SK-N-SH treated with all-trans-retinoic acid at 6 μM for 48 hours (cell line): Measurements from ENCODE around the gene PRTFDC1.

Experiments used
- ATAC-seq: fragments of 200-7000 bp; cut with Tn5 transposase; 3 replicates; pipeline ENCODE4 v1.9.1; 2020; ENCODE audit warnings: mild to moderate bottlenecking, moderate library complexity
- ARNTL ChIP-seq: fragments of 450-650 bp; formaldehyde crosslinking; IDR thresholded peaks from 2 replicates; pipeline ENCODE4 v1.5.0; 2020; ENCODE audit warnings: low read depth, mild to moderate bottlenecking, moderate library complexity, borderline replicate concordance
- BACH2 ChIP-seq: fragments of 250-450 bp; sonication (Bioruptor Pico); IDR thresholded peaks from 2 replicates; pipeline ENCODE4 v1.9.0; 2021; ENCODE audit warnings: mild to moderate bottlenecking, borderline replicate concordance
- CSDC2 ChIP-seq: fragments of 250-450 bp; sonication (Bioruptor Pico); IDR thresholded peaks from 2 replicates; pipeline ENCODE4 v1.5.0; 2020; ENCODE audit warnings: mild to moderate bottlenecking, moderate library complexity
- ESRRG ChIP-seq: fragments of 250-450 bp; sonication (Bioruptor Pico); IDR thresholded peaks from 2 replicates; pipeline ENCODE4 v1.6.1; 2021; ENCODE audit warnings: mild to moderate bottlenecking
- ISL1 ChIP-seq: fragments of 250-450 bp; sonication (Bioruptor Pico); IDR thresholded peaks from 2 replicates; pipeline ENCODE4 v2.1.2; 2022; ENCODE audit warnings: mild to moderate bottlenecking, moderate library complexity
- OSR1 ChIP-seq: fragments of 250-450 bp; sonication (Bioruptor Pico); IDR thresholded peaks from 2 replicates; pipeline ENCODE4 v1.8.0; 2022; ENCODE audit warnings: moderate library complexity, mild to moderate bottlenecking, inconsistent platforms
- PPARA ChIP-seq: fragments of 250-450 bp; sonication (Bioruptor Pico); IDR thresholded peaks from 2 replicates; pipeline ENCODE4 v1.5.0; 2020; ENCODE audit warnings: mild to moderate bottlenecking, borderline replicate concordance
- RARB ChIP-seq: fragments of 250-450 bp; sonication (Bioruptor Pico); IDR thresholded peaks from 2 replicates; pipeline ENCODE4 v1.8.0; 2021; ENCODE audit warnings: mild to moderate bottlenecking, moderate library complexity
- TCF4 ChIP-seq: fragments of 250-450 bp; sonication (Bioruptor Pico); IDR thresholded peaks from 2 replicates; pipeline ENCODE4 v1.8.0; 2021; ENCODE audit warnings: mild to moderate bottlenecking, moderate library complexity, borderline replicate concordance
- TOX ChIP-seq: fragments of 250-450 bp; sonication (Bioruptor Pico); IDR thresholded peaks from 2 replicates; pipeline ENCODE4 v1.8.0; 2021; ENCODE audit warnings: mild to moderate bottlenecking, moderate library complexity, borderline replicate concordance
- ZC3H10 ChIP-seq: fragments of 250-450 bp; sonication (Bioruptor Pico); IDR thresholded peaks from 2 replicates; pipeline ENCODE4 v1.5.1; 2021; ENCODE audit warnings: mild to moderate bottlenecking, moderate library complexity
- ZFP3 ChIP-seq: fragments of 250-450 bp; sonication (Bioruptor Pico); IDR thresholded peaks from 2 replicates; pipeline ENCODE4 v1.5.0; 2020; ENCODE audit warnings: mild to moderate bottlenecking, moderate library complexity
- ZFP30 ChIP-seq: fragments of 450-650 bp; formaldehyde crosslinking; IDR thresholded peaks from 2 replicates; pipeline ENCODE4 v1.5.0; 2022; ENCODE audit warnings: mild to moderate bottlenecking, moderate library complexity
- ZNF565 ChIP-seq: fragments of 450-650 bp; formaldehyde crosslinking; conservative IDR thresholded peaks from 2 replicates; pipeline ENCODE4 v1.5.0; 2020; ENCODE audit warnings: low read depth, mild to moderate bottlenecking, moderate library complexity
- ZNF70 ChIP-seq: fragments of 450-650 bp; formaldehyde crosslinking; IDR thresholded peaks from 2 replicates; pipeline ENCODE4 v1.5.0; 2020; ENCODE audit warnings: mild to moderate bottlenecking, moderate library complexity
- ZNF8 ChIP-seq: fragments of 450-650 bp; formaldehyde crosslinking; IDR thresholded peaks from 2 replicates; pipeline ENCODE4 v1.5.0; 2020; ENCODE audit warnings: mild to moderate bottlenecking, moderate library complexity
- TF ChIP-seq, protein P1 (sequence below): fragments of 250-450 bp; sonication (Bioruptor Pico); IDR thresholded peaks from 2 replicates; pipeline ENCODE4 v1.8.0; 2021; ENCODE audit warnings: low read depth, mild to moderate bottlenecking, moderate library complexity, borderline replicate concordance
- TF ChIP-seq, protein P2 (sequence below): fragments of 250-450 bp; sonication (Bioruptor Pico); IDR thresholded peaks from 2 replicates; pipeline ENCODE4 v1.5.1; 2021; ENCODE audit warnings: mild to moderate bottlenecking, moderate library complexity
- TF ChIP-seq, protein P3 (sequence below): fragments of 250-450 bp; sonication (Bioruptor Pico); IDR thresholded peaks from 2 replicates; pipeline ENCODE4 v1.8.0; 2020; ENCODE audit warnings: mild to moderate bottlenecking, moderate library complexity, borderline replicate concordance
- TF ChIP-seq, protein P4 (sequence below): fragments of 250-450 bp; sonication (Bioruptor Pico); IDR thresholded peaks from 2 replicates; pipeline ENCODE4 v1.5.0; 2020; ENCODE audit warnings: mild to moderate bottlenecking, moderate library complexity
- TF ChIP-seq, protein P5 (sequence below): fragments of 250-450 bp; sonication (Bioruptor Pico); IDR thresholded peaks from 2 replicates; pipeline ENCODE4 v1.5.1; 2020; ENCODE audit warnings: low read depth, mild to moderate bottlenecking, moderate library complexity

The PRTFDC1 gene

DNA sequence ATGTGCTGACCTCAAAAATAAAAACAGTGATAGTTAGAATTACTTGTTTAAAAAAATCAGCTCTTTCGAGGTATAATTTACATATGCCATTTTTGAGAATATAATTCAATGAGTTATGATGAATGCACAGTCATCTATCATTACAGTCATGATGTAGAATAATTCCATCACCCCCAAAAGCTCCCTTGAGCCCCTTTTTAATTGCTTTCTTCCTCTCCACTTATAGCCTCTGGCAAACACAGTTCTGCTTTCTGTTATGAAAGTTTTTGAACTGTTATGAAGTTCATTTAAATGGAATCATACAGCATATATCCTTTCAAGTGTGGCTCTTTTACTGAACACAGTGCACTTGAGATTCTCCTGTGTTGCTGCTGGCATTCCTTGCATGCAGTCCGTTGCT is 41.4 kb downstream of the PRTFDC1 start:
- no peak for ATAC-seq
- TF ChIP-seq, protein P1, sequence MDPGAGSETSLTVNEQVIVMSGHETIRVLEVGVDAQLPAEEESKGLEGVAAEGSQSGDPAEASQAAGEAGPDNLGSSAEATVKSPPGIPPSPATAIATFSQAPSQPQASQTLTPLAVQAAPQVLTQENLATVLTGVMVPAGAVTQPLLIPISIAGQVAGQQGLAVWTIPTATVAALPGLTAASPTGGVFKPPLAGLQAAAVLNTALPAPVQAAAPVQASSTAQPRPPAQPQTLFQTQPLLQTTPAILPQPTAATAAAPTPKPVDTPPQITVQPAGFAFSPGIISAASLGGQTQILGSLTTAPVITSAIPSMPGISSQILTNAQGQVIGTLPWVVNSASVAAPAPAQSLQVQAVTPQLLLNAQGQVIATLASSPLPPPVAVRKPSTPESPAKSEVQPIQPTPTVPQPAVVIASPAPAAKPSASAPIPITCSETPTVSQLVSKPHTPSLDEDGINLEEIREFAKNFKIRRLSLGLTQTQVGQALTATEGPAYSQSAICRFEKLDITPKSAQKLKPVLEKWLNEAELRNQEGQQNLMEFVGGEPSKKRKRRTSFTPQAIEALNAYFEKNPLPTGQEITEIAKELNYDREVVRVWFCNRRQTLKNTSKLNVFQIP: no peak
- TF ChIP-seq CSDC2 (CRISPR knock-in tag): no peak
- TF ChIP-seq, protein P2, sequence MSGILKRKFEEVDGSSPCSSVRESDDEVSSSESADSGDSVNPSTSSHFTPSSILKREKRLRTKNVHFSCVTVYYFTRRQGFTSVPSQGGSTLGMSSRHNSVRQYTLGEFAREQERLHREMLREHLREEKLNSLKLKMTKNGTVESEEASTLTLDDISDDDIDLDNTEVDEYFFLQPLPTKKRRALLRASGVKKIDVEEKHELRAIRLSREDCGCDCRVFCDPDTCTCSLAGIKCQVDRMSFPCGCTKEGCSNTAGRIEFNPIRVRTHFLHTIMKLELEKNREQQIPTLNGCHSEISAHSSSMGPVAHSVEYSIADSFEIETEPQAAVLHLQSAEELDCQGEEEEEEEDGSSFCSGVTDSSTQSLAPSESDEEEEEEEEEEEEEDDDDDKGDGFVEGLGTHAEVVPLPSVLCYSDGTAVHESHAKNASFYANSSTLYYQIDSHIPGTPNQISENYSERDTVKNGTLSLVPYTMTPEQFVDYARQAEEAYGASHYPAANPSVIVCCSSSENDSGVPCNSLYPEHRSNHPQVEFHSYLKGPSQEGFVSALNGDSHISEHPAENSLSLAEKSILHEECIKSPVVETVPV (CRISPR knock-in tag): no peak
- no peak for TF ChIP-seq ISL1 (CRISPR knock-in tag)
- TF ChIP-seq, protein P3, sequence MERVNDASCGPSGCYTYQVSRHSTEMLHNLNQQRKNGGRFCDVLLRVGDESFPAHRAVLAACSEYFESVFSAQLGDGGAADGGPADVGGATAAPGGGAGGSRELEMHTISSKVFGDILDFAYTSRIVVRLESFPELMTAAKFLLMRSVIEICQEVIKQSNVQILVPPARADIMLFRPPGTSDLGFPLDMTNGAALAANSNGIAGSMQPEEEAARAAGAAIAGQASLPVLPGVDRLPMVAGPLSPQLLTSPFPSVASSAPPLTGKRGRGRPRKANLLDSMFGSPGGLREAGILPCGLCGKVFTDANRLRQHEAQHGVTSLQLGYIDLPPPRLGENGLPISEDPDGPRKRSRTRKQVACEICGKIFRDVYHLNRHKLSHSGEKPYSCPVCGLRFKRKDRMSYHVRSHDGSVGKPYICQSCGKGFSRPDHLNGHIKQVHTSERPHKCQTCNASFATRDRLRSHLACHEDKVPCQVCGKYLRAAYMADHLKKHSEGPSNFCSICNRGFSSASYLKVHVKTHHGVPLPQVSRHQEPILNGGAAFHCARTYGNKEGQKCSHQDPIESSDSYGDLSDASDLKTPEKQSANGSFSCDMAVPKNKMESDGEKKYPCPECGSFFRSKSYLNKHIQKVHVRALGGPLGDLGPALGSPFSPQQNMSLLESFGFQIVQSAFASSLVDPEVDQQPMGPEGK (CRISPR knock-in tag): no peak
- no peak for TF ChIP-seq ESRRG (CRISPR knock-in tag)
- no peak for TF ChIP-seq OSR1 (CRISPR knock-in tag)
- no peak for TF ChIP-seq ZNF565
- no peak for TF ChIP-seq BACH2 (CRISPR knock-in tag)
- TF ChIP-seq ZC3H10: no peak
- TF ChIP-seq ZNF70 (CRISPR knock-in tag): no peak
- no peak for TF ChIP-seq PPARA (CRISPR knock-in tag)
- TF ChIP-seq TCF4 (CRISPR knock-in tag): no peak
- no peak for TF ChIP-seq ZFP30
- TF ChIP-seq, protein P4, sequence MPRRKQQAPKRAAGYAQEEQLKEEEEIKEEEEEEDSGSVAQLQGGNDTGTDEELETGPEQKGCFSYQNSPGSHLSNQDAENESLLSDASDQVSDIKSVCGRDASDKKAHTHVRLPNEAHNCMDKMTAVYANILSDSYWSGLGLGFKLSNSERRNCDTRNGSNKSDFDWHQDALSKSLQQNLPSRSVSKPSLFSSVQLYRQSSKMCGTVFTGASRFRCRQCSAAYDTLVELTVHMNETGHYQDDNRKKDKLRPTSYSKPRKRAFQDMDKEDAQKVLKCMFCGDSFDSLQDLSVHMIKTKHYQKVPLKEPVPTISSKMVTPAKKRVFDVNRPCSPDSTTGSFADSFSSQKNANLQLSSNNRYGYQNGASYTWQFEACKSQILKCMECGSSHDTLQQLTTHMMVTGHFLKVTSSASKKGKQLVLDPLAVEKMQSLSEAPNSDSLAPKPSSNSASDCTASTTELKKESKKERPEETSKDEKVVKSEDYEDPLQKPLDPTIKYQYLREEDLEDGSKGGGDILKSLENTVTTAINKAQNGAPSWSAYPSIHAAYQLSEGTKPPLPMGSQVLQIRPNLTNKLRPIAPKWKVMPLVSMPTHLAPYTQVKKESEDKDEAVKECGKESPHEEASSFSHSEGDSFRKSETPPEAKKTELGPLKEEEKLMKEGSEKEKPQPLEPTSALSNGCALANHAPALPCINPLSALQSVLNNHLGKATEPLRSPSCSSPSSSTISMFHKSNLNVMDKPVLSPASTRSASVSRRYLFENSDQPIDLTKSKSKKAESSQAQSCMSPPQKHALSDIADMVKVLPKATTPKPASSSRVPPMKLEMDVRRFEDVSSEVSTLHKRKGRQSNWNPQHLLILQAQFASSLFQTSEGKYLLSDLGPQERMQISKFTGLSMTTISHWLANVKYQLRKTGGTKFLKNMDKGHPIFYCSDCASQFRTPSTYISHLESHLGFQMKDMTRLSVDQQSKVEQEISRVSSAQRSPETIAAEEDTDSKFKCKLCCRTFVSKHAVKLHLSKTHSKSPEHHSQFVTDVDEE (CRISPR knock-in tag): no peak
- TF ChIP-seq ZFP3 (CRISPR knock-in tag): no peak
- TF ChIP-seq, protein P5, sequence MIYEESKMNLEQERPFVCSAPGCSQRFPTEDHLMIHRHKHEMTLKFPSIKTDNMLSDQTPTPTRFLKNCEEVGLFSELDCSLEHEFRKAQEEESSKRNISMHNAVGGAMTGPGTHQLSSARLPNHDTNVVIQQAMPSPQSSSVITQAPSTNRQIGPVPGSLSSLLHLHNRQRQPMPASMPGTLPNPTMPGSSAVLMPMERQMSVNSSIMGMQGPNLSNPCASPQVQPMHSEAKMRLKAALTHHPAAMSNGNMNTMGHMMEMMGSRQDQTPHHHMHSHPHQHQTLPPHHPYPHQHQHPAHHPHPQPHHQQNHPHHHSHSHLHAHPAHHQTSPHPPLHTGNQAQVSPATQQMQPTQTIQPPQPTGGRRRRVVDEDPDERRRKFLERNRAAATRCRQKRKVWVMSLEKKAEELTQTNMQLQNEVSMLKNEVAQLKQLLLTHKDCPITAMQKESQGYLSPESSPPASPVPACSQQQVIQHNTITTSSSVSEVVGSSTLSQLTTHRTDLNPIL (CRISPR knock-in tag): no peak
- no peak for TF ChIP-seq TOX (CRISPR knock-in tag)
- TF ChIP-seq RARB (CRISPR knock-in tag): no peak
- no peak for TF ChIP-seq ARNTL (CRISPR knock-in tag)

DNA sequence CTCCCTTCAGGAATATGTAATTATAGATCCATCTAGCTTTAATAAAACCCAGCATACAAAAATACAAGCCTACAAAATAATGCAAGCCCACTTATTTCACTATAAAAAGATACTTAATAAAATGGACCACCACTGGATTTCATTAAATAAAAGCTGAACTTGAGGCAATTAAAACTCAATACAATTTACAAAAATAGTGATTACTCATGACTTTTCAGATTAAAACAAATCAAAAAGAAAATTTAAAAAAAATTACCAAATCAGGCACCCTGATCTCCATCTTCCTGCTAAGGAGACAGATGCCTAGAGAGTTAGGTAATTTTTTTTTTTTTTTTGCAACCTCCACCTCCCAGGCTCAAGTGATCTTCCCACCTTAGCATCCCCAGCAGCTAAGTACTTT is 41.8 kb downstream of the PRTFDC1 start:
- ATAC-seq: no peak
- TF ChIP-seq, protein P2 (CRISPR knock-in tag): no peak
- no peak for TF ChIP-seq ZNF8 (CRISPR knock-in tag)
- TF ChIP-seq, protein P5 (CRISPR knock-in tag): no peak
- TF ChIP-seq, protein P1: no peak
- TF ChIP-seq TCF4 (CRISPR knock-in tag): no peak
- no peak for TF ChIP-seq OSR1 (CRISPR knock-in tag)
